ENCODE results near the gene ARHGAP31.

ARHGAP31 gene

DNA sequence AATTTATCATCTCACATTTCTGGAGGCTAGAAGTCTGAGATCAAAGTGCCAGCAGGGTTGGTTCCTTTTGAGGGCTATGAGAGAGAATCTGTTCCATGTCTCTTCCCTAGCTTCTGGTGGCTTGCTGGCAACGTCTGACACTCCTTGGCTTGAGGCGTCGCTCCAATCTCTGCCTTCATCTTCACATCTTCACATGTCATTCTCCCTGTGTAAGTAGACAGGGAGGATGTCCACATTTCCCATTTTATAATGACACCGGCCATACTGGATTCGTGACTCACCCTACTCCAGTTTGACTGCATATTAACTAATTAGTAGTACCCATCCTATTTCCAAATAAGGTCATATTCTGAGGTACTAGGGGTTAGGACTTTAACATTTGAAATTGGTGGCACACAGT, 17.5 kb upstream of the ARHGAP31 start:
- H3K4me3 ChIP-seq (ENCODE audit: extremely low read depth, insufficient read depth, low read length, poor library complexity, severe bottlenecking): no peak overlapping the region
- peaks cover 2% of the 10 kb centered on the region for H3K9me3 ChIP-seq (ENCODE audit: control insufficient read depth, low read length)
- WGBS, 2 experiments (ENCODE audit: insufficient coverage in 2 of 2): 80% methylated on average over 1 of the region's 5 CpGs; no CpG with 5 or more reads in 1 of the 2 experiments
- H3K36me3 ChIP-seq (ENCODE audit: control insufficient read depth, insufficient read depth, low read length): no peaks in the 10 kb centered on the region
- peaks cover 4% of the 10 kb centered on the region for H3K4me1 ChIP-seq (ENCODE audit: control insufficient read depth, insufficient read depth, low read length, poor library complexity, severe bottlenecking)
- no peak overlapping the region for H3K27ac ChIP-seq (ENCODE audit: low read depth, low read length, severe bottlenecking)

DNA sequence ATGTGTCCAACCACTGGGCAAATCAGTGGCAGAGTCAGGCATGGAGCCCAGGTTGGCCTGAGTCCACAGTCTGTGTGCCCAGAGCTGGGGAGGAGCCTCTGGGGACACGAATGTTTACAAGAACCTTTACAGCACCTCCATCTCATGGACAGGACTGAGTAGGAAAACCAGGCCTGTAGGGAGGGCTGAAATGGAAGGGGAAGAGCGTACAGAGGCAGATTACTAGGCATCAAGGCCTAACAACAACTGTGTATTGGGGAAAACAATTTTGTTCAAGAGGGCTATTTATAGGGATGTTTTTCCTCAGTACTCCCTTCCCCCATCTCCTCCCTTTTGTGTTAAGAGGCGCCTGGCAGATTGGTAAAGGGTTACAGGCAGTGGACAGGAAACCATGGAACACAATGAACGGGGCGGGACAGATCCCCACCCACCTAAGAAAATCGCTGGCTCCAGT, 15.1 kb upstream of the ARHGAP31 start:
- Histone ChIP-seq H3K4me3 (ENCODE audit: extremely low read depth, insufficient read depth, low read length, poor library complexity, severe bottlenecking) (no peak overlapping the region), H3K36me3 (ENCODE audit: control insufficient read depth, insufficient read depth, low read length) (no peaks in the 10 kb centered on the region), H3K4me1 (ENCODE audit: control insufficient read depth, insufficient read depth, low read length, poor library complexity, severe bottlenecking) (peaks cover 4% of the 10 kb centered on the region), H3K9me3 (ENCODE audit: control insufficient read depth, low read length) (peaks cover 20% of the 10 kb centered on the region), H3K27ac (ENCODE audit: low read depth, low read length, severe bottlenecking) (peak overlapping the region; percentile 84)
- 33 to 61% methylated on average over 1 to 4 of the region's 6 CpGs for WGBS, 2 experiments (ENCODE audit: insufficient coverage in 2 of 2)

DNA sequence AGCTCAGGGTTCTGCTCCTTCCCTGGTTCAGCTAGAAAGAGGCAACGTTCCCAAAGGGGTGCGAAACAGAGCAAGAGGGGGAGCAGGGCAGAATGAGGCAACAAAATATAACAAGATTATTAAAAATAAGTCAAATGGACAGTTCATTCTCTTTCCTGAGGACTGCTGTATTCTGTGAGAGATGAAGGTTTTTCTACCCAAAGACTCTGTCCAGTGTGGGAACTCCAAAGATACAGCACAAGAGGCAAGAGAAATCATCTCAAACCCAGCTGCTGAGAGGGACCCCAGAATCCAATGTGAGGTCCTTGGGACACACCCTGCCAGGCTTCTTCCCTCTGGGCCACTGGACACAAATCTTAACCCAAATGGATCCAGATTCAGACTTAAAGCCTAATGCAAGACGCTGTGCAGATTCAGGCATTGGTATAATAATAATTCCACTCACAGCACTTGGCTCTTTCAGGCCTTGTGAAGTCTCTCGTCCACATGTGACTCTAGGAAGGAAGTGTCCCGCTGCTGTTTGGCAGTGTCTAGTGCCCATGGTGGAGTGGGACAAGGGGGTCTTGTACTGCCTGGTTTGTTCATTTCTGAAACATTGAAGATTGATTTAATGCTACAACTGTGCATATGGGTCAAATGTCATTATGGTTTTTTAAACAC, 14.5 kb upstream of the ARHGAP31 start:
- H3K27ac ChIP-seq (ENCODE audit: low read depth, low read length, severe bottlenecking): peak overlapping the region; percentile 84
- H3K36me3 ChIP-seq (ENCODE audit: control insufficient read depth, insufficient read depth, low read length): no peaks in the 10 kb centered on the region
- WGBS, 2 experiments (ENCODE audit: insufficient coverage in 2 of 2): 89 to 100% methylated on average over 1 of the region's 5 CpGs
- H3K4me3 ChIP-seq (ENCODE audit: extremely low read depth, insufficient read depth, low read length, poor library complexity, severe bottlenecking): no peak overlapping the region
- peaks cover 4% of the 10 kb centered on the region for H3K4me1 ChIP-seq (ENCODE audit: control insufficient read depth, insufficient read depth, low read length, poor library complexity, severe bottlenecking)
- H3K9me3 ChIP-seq (ENCODE audit: control insufficient read depth, low read length): peaks cover 20% of the 10 kb centered on the region

DNA sequence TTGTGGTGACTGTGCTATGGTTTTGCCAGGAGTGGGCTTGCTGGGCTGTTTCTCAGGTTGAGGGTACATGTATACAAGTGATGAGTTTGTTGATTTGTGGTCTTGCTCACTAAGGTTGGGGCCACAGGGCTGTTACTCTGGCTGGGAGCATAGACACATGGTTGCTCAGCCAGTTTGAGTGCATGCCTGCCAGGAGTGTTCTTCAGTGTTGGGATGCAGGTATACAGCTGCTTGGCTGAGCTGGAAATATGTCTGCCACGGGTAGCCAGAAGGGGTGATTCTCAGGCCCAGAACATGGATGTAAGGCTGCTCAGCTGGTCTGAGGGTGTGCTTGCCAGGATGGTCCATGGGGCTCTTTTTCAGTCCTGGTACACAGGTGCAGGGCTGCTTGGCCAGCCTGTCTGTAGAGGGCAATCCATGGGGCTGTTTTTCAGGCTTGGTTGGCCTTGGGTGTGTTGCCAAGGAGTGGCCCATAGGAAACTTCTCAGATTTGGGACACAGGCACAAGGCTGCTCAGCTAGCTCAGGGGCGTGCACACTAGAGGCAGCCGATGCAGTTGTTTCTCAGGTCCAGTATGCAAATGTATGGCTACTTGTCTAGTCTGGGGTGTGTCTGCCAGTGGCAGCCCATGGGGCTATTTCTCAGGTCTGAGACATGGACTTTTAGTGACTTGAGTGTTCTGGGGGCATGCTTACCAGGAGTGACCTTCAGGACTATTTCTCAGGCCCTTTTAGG, 5.3 kb upstream of the ARHGAP31 start:
- Histone ChIP-seq H3K9me3 (ENCODE audit: control insufficient read depth, low read length) (no peaks in the 10 kb centered on the region), H3K36me3 (ENCODE audit: control insufficient read depth, insufficient read depth, low read length) (no peaks in the 10 kb centered on the region), H3K27ac (ENCODE audit: low read depth, low read length, severe bottlenecking) (no peak overlapping the region), H3K4me1 (ENCODE audit: control insufficient read depth, insufficient read depth, low read length, poor library complexity, severe bottlenecking) (peaks cover 3% of the 10 kb centered on the region), H3K4me3 (ENCODE audit: extremely low read depth, insufficient read depth, low read length, poor library complexity, severe bottlenecking) (no peak overlapping the region)
- 81 to 100% methylated on average over 2 to 3 of the region's 3 CpGs for WGBS, 2 experiments (ENCODE audit: insufficient coverage in 2 of 2)

DNA sequence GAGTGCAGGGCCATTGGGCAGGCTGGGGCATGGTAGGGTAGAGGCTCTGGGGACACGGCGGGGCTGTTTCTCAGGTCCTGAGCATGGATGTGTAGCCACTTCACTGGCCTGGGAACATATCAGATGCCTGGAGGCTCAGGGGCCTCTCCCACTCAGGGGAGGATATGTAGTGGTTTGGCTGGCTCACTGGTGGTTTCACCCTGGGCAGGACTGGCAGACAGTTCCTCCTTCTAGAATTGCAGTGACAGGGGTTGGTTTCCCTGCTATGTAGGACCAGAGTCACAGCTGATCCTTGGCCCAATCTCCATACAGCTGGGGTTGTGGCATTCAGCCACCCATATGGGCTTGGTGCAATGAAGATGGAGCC, 4.8 kb upstream of the ARHGAP31 start:
- peaks cover 3% of the 10 kb centered on the region for H3K4me1 ChIP-seq (ENCODE audit: control insufficient read depth, insufficient read depth, low read length, poor library complexity, severe bottlenecking)
- no peaks in the 10 kb centered on the region for H3K9me3 ChIP-seq (ENCODE audit: control insufficient read depth, low read length)
- 100% methylated on average over 1 to 2 of the region's 2 CpGs for WGBS, 2 experiments (ENCODE audit: insufficient coverage in 2 of 2)
- no peak overlapping the region for H3K27ac ChIP-seq (ENCODE audit: low read depth, low read length, severe bottlenecking)
- no peak overlapping the region for H3K4me3 ChIP-seq (ENCODE audit: extremely low read depth, insufficient read depth, low read length, poor library complexity, severe bottlenecking)
- no peaks in the 10 kb centered on the region for H3K36me3 ChIP-seq (ENCODE audit: control insufficient read depth, insufficient read depth, low read length)

DNA sequence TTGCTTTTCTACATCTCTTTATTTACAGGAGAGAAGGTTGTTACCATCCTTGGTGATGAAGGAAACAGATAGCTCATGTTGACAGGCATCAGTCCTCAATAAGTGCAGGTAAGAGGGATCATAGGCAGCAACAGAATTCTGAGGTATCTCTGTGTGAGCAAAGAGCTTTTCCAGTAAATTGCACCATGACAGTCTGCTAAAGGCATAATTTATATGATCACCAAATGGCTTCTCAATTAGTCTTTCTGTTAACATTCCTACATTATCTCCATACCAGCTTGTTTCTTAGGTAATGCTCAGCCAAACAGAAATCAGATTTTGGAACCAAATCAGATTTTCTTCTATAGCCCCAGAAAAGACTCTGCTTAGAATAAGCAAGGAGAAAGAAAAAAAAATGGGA, 3.6 kb upstream of the ARHGAP31 start:
- no peaks in the 10 kb centered on the region for H3K36me3 ChIP-seq (ENCODE audit: control insufficient read depth, insufficient read depth, low read length)
- H3K9me3 ChIP-seq (ENCODE audit: control insufficient read depth, low read length): no peaks in the 10 kb centered on the region
- peaks cover 3% of the 10 kb centered on the region for H3K4me1 ChIP-seq (ENCODE audit: control insufficient read depth, insufficient read depth, low read length, poor library complexity, severe bottlenecking)
- H3K4me3 ChIP-seq (ENCODE audit: extremely low read depth, insufficient read depth, low read length, poor library complexity, severe bottlenecking): no peak overlapping the region
- H3K27ac ChIP-seq (ENCODE audit: low read depth, low read length, severe bottlenecking): no peak overlapping the region

DNA sequence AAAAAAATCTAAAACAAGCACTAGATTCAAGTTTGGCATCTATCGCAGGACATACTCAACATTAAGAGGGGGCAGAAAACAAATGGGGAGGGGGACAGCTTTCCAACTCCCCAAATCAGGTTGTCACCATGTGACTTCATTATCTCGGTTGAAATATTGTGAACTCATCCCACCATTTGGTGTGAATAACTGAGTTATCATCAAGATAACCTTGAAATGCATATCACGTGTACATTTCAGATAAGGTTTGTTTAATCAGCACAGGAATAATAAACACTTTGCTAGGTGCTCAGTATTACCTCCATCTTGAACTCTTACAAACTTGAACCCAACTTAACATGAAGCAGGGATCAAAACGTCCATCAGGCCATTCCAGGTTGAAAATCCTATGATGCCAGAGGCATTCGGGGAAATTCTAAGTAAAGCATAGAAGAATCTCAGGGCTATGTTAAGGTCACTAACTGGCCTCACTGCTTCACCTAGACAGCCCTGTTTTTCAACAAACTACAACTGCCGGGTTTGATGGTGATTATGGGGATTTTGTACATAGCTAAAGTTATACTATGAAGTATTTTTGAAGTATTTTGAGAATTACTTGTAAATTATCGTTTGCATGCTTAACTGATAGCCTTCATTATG, 3.0 kb upstream of the ARHGAP31 start:
- Histone ChIP-seq H3K9me3 (ENCODE audit: control insufficient read depth, low read length) (no peaks in the 10 kb centered on the region), H3K36me3 (ENCODE audit: control insufficient read depth, insufficient read depth, low read length) (no peaks in the 10 kb centered on the region), H3K27ac (ENCODE audit: low read depth, low read length, severe bottlenecking) (no peak overlapping the region), H3K4me1 (ENCODE audit: control insufficient read depth, insufficient read depth, low read length, poor library complexity, severe bottlenecking) (peaks cover 3% of the 10 kb centered on the region), H3K4me3 (ENCODE audit: extremely low read depth, insufficient read depth, low read length, poor library complexity, severe bottlenecking) (no peak overlapping the region)
- 86 to 93% methylated on average over 1 to 3 of the region's 7 CpGs for WGBS, 2 experiments (ENCODE audit: insufficient coverage in 2 of 2)

DNA sequence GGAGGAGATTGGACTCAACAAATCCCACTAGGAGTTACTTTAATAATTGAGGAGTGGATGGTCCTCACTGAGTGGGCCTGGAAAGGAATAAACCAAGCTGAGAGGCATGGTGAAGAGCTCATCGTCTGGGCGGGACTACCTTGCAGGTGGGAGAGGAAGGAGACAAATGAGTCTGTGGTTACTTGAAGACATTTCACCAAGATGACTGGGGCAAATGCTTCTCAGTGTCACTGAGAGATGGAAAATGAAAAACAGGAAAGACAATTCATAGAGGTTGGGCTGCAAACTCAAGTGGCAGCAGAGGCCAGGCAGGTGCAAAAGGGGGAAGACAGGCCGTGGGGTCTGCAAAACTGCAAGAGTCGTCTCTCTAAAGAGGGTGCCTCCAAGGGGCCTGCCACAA, 1.5 kb upstream of the ARHGAP31 start:
- Histone ChIP-seq H3K4me3 (ENCODE audit: extremely low read depth, insufficient read depth, low read length, poor library complexity, severe bottlenecking) (no peak overlapping the region), H3K9me3 (ENCODE audit: control insufficient read depth, low read length) (no peaks in the 10 kb centered on the region), H3K27ac (ENCODE audit: low read depth, low read length, severe bottlenecking) (no peak overlapping the region), H3K4me1 (ENCODE audit: control insufficient read depth, insufficient read depth, low read length, poor library complexity, severe bottlenecking) (peaks cover 3% of the 10 kb centered on the region), H3K36me3 (ENCODE audit: control insufficient read depth, insufficient read depth, low read length) (peaks cover 7% of the 10 kb centered on the region)
- 79 to 90% methylated on average over 4 of the region's 4 CpGs for WGBS, 2 experiments (ENCODE audit: insufficient coverage in 2 of 2)

DNA sequence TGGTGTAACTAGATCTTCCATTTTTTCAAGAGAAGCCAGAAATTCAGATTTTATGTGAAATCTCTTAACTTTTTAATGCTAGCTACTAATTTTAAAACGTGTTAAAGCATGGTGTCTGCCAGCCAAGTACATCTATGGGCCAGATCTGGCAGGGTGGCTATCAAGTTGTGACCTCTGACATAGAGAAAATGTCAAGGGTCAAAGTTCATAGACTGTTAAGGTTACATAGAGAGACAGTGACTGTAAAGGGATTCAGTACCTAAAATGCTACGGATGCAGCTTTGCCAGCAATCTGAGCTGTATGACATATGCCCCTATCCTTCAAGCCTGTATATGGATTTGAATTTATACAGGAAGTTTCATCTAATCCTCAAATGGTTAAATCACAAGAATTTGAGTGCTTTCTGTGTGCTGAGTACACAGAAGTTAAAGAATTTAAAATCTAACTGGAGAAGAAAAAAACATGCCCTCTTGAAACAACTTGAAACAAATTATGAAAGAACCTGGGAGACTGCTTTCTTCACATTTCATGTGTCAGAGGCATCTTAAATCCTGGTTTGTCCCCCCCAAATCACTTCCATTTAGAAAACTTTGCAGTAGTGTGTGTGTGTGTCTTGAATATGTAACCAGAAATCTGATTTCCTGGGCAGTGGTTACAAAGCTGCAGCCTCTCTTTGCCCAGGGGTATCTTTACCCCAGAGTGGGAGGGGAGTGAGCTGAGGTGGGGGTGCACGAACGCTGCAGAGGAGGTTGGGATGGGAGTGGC, 895 bp upstream of the ARHGAP31 start:
- Histone ChIP-seq H3K4me3 (ENCODE audit: extremely low read depth, insufficient read depth, low read length, poor library complexity, severe bottlenecking) (peak overlapping the region; percentile 55), H3K4me1 (ENCODE audit: control insufficient read depth, insufficient read depth, low read length, poor library complexity, severe bottlenecking) (peaks cover 3% of the 10 kb centered on the region), H3K27ac (ENCODE audit: low read depth, low read length, severe bottlenecking) (peak overlapping the region; percentile 72), H3K9me3 (ENCODE audit: control insufficient read depth, low read length) (no peaks in the 10 kb centered on the region), H3K36me3 (ENCODE audit: control insufficient read depth, insufficient read depth, low read length) (peaks cover 13% of the 10 kb centered on the region)
- WGBS, 2 experiments (ENCODE audit: insufficient coverage in 2 of 2): 28 to 69% methylated on average over 2 to 3 of the region's 4 CpGs

DNA sequence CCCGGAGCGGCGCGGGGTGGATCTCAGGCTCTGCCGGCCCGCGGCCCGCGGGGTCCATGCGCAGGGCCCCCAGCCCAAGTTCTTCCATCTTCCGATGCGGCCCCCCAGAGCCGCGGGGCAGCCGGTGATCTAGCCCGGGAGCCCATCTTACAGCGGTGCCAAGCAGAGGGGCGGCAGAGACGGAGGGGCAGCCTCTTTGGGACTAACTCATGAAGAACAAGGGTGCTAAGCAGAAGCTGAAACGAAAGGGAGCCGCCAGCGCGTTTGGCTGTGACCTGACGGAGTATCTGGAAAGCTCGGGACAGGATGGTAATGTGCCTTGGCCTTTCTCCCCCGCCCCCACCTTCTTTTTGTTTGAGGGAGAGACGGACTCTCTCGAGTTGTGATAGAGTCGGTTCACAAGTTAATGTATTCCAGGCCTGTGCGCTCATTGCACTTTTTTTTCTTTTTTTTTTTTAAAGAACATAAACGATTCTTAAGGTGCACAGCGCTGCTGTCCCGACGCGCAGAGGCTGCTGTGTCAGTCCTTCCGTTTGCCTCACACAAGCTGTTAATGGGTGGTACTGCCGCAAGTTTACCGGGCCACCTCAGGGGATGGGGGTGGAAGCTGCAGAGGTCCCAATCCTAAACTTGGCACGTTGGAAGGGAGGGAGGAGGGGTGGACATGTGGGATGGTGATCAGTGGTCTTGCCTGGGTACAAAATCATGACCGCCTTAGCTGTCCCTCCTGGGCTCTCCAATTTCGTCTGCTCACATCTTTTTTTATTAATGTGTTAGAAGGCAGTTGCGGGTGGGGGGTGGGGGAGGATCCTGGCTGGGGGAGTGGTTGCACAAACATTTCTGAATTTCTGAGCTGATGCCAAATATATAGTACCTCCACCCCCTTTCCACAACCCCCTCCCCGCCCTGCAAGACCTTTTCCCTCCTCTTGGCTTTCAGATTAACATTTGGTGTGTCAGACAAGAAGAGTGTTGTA, 801 bp downstream of the ARHGAP31 start:
- Histone ChIP-seq H3K4me1 (ENCODE audit: control insufficient read depth, insufficient read depth, low read length, poor library complexity, severe bottlenecking) (peaks cover 3% of the 10 kb centered on the region), H3K9me3 (ENCODE audit: control insufficient read depth, low read length) (no peaks in the 10 kb centered on the region), H3K27ac (ENCODE audit: low read depth, low read length, severe bottlenecking) (peak overlapping the region; percentile 72), H3K4me3 (ENCODE audit: extremely low read depth, insufficient read depth, low read length, poor library complexity, severe bottlenecking) (peak overlapping the region; percentile 55), H3K36me3 (ENCODE audit: control insufficient read depth, insufficient read depth, low read length) (peaks cover 22% of the 10 kb centered on the region)
- 0 to 1% methylated on average over 26 to 35 of the region's 43 CpGs for WGBS, 2 experiments (ENCODE audit: insufficient coverage in 2 of 2)

Data from mesodermal cell (in vitro differentiated cells).